A549 (cell line): Measurements from ENCODE around the gene ERFL. TPM values are rescaled to one million over a fixed set of nuclear protein-coding genes. Genes with fewer than 3 reads are reported as not detected.

Experiments
- ATAC-seq, 2 experiments: fragments of 200-7000 bp in 1 of 2; fragments of >200 bp in 1 of 2; cut with Nextera tagmentation in 1 of 2; cut with Tn5 transposase in 1 of 2; 3 replicates each; pipeline versions ENCODE4 v1.8.0 to v1.9.1; 2018 to 2020; ENCODE audit warnings: mild to moderate bottlenecking in 1 of 2, moderate library complexity in 1 of 2
- CTCF ChIA-PET: fragments of 300-600 bp; sonication (Branson Sonifier 250); formaldehyde crosslinking; extraction: SDS; loops from one replicate; lab custom pipeline; 2021; ENCODE audit warnings: antibody characterized with exemption, inconsistent platforms; lab: Yijun Ruan, JAX
- POLR2A ChIA-PET: fragments of 350-600 bp; formaldehyde crosslinking; extraction: SDS; loops from one replicate; lab custom pipeline; 2021; ENCODE audit warnings: antibody characterized with exemption, inconsistent platforms; lab: Yijun Ruan, JAX
- DNase-seq, 2 experiments: peaks; one replicate each; pipeline versions ENCODE4 v3.0.0 to v3.0.0-alpha.2; 2011 to 2016; ENCODE audit warnings: low read depth in 1 of 2, low spot score in 1 of 2
- FAIRE-seq: peaks from 2 replicates; lab custom pipeline; 2011; peaks lifted over from hg19 to GRCh38; lab: Jason Lieb, UNC
- H3K27ac ChIP-seq, 2 experiments: fragments of >200 bp; sonication (Bioruptor Twin); formaldehyde crosslinking; 3 replicates each; pipeline ENCODE4 v1.5.1; 2016 to 2017
- H3K4me1 ChIP-seq: fragments of >200 bp; sonication (Bioruptor Twin); formaldehyde crosslinking; 3 replicates; pipeline ENCODE4 v1.6.1; 2016
- H3K4me2 ChIP-seq: fragments of >200 bp; sonication (Bioruptor Twin); formaldehyde crosslinking; 3 replicates; pipeline ENCODE4 v1.6.1; 2016
- H3K4me3 ChIP-seq: fragments of >200 bp; sonication (Bioruptor Twin); formaldehyde crosslinking; 3 replicates; pipeline ENCODE4 v1.5.1; 2016
- H3K9me3 ChIP-seq: fragments of >200 bp; sonication (Bioruptor Twin); formaldehyde crosslinking; 3 replicates; pipeline ENCODE4 v1.6.1; 2016
- BHLHE40 ChIP-seq: IDR thresholded peaks from 2 replicates; pipeline ENCODE4 v1.6.1; 2012; ENCODE audit warnings: low read depth, low read length, inconsistent platforms
- CBX2 ChIP-seq: fragments of 200-600 bp; sonication (generic); IDR thresholded peaks from 2 replicates; pipeline ENCODE4 v1.6.1; 2016; ENCODE audit warnings: low read depth, mild to moderate bottlenecking, borderline replicate concordance
- EHMT2 ChIP-seq: fragments of 200-600 bp; sonication (generic); IDR thresholded peaks from 2 replicates; pipeline ENCODE4 v1.6.1; 2016; ENCODE audit warnings: antibody characterized with exemption, low read depth, mild to moderate bottlenecking, moderate library complexity
- GATA3 ChIP-seq: IDR thresholded peaks from 2 replicates; pipeline ENCODE4 v1.6.1; 2012; ENCODE audit warnings: borderline replicate concordance
- HDAC2 ChIP-seq: fragments of 200-600 bp; sonication (generic); IDR thresholded peaks from 2 replicates; pipeline ENCODE4 v1.6.1; 2016
- HES2 ChIP-seq: fragments of >200 bp; sonication (Bioruptor Twin); formaldehyde crosslinking; IDR thresholded peaks from 2 replicates; pipeline ENCODE4 v1.6.1; 2016
- HEYL ChIP-seq: fragments of 250-450 bp; sonication (Bioruptor Pico); IDR thresholded peaks from 2 replicates; pipeline ENCODE4 v1.8.0; 2021; ENCODE audit warnings: mild to moderate bottlenecking, moderate library complexity
- HMGXB4 ChIP-seq: fragments of 250-450 bp; sonication (Bioruptor Pico); IDR thresholded peaks from 2 replicates; pipeline ENCODE4 v1.5.0; 2021; ENCODE audit warnings: mild to moderate bottlenecking, moderate library complexity, borderline replicate concordance
- HOXB13 ChIP-seq: fragments of 250-450 bp; sonication (Bioruptor Pico); IDR thresholded peaks from 2 replicates; pipeline ENCODE4 v1.5.0; 2020; ENCODE audit warnings: low read depth, mild to moderate bottlenecking, moderate library complexity
- JUNB ChIP-seq: fragments of >200 bp; sonication (Bioruptor Twin); formaldehyde crosslinking; IDR thresholded peaks from 2 replicates; pipeline ENCODE4 v1.6.1; 2016
- MAZ ChIP-seq: fragments of 150-350 bp; IDR thresholded peaks from 2 replicates; pipeline ENCODE4 v1.6.1; 2014; ENCODE audit warnings: antibody characterized with exemption, low read depth, low read length, borderline replicate concordance
- NPAS2 ChIP-seq: fragments of 250-450 bp; sonication (Bioruptor Pico); IDR thresholded peaks from 2 replicates; pipeline ENCODE4 v1.8.0; 2022; ENCODE audit warnings: mild to moderate bottlenecking, moderate library complexity, borderline replicate concordance
- SREBF2 ChIP-seq: fragments of 450-650 bp; IDR thresholded peaks from 2 replicates; pipeline ENCODE4 v1.6.1; 2014; ENCODE audit warnings: mild to moderate bottlenecking, moderate library complexity
- WGBS: methylation state at CpG from one replicate; pipeline ENCODE4 v1.1.6; 2017; ENCODE audit errors: missing lambda C conversion rate; 5-methylcytosine and 5-hydroxymethylcytosine counted together
- polyA plus RNA-seq, 4 experiments: library from polyadenylated mRNA; depleted of rRNA in 3 of 4; stranded (reverse); fragments of >200 nt; fragmentation: RNase III in 1 of 4; extraction: RNeasy Plus Mini Kit Qiagen cat#74134 plus additional on column Dnase treatment in 1 of 4; gene quantifications; 2 replicates in 3 of 4; 3 replicates in 1 of 4; pipeline ENCODE4 v1.2.3, GENCODE V29; 2011 to 2017
- TF ChIP-seq, protein P1 (sequence below): fragments of >200 bp; sonication (Bioruptor Twin); formaldehyde crosslinking; IDR thresholded peaks from 3 replicates; pipeline ENCODE4 v1.6.1; 2016
- TF ChIP-seq, protein P2 (sequence below): fragments of 150-350 bp; IDR thresholded peaks from 2 replicates; pipeline ENCODE4 v1.6.1; 2014; ENCODE audit warnings: low read depth, mild to moderate bottlenecking, low read length

The ERFL gene
- polyA plus RNA-seq, 2 of the 4 experiments (the other 2 are of a cell fraction), result 0.15 to 0.19 TPM

GRCh38 chr19:41934849-41935374 is 6.7 kb upstream of the ERFL start (continued):
- TF ChIP-seq JUNB, result no peak

- peak; percentile 13 for FAIRE-seq
Measured at GRCh38 chr19:41933693-41934426, 5.6 kb upstream of the ERFL start.

DNA sequence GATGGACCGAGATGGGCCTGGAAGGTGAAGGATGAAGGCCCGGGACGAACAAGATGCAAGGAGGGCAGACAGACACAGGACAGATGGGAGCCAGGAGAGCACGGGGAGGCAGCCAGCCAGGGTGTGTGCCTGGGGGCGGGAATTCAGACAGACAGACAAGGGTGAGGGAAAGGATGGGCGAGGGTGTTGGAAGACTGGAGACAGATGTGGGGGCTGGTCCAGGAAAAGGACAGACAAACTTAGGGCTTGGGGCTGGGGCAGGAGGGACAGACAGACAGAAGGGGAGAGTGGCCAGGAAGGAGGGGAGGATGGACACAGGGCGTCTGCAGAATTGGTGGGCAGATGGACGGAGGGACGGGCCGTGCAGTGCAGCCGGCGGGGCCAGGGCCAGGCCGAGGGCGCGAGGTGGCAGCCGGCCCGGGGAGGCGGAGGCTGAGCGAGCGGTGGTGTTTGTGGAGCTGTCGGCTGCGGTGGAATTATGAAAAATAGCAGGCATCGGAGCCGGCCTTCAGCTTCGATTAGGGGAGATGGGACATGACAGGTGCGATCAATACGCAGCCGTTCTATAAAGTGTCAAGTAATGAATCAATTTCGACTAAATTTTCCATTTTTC is 4.6 kb upstream of the ERFL start:
- POLR2A ChIA-PET, result no interaction called here
- no peak overlapping the region for H3K27ac ChIP-seq
- ATAC-seq, result no peak
- CTCF ChIA-PET, result interaction anchor here (0.9 to 9.9 kb wide), 5 partner anchors 15 to 59 kb away, joined by 3 to 163 read pairs (median 31); partner anchors contain the start of genes CD79A and RABAC1
- peaks cover 10% of the 10 kb centered on the region; the same call in 1 of the 3 replicates for H3K4me1 ChIP-seq
- no peaks in the 10 kb centered on the region for H3K9me3 ChIP-seq
- DNase-seq, result no peak
- H3K4me2 ChIP-seq, result no peak overlapping the region
- FAIRE-seq, result no peak
- no peak overlapping the region for H3K4me3 ChIP-seq
- TF ChIP-seq GATA3 (no peak), BHLHE40 (no peak), HDAC2 (no peak), HES2 (no peak), HOXB13 (CRISPR knock-in tag) (no peak), EHMT2 (no peak), CBX2 (no peak), MAZ (no peak), SREBF2 (no peak)
- TF ChIP-seq, protein P1, sequence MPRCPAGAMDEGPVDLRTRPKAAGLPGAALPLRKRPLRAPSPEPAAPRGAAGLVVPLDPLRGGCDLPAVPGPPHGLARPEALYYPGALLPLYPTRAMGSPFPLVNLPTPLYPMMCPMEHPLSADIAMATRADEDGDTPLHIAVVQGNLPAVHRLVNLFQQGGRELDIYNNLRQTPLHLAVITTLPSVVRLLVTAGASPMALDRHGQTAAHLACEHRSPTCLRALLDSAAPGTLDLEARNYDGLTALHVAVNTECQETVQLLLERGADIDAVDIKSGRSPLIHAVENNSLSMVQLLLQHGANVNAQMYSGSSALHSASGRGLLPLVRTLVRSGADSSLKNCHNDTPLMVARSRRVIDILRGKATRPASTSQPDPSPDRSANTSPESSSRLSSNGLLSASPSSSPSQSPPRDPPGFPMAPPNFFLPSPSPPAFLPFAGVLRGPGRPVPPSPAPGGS, result no peak
- WGBS, result 70% methylated on average over 29 of the region's 29 CpGs

More at GRCh38 chr19:41933693-41934426, 5.6 kb upstream of the ERFL start:
- TF ChIP-seq SREBF2 (no peak), HMGXB4 (no peak), NPAS2 (CRISPR knock-in tag) (no peak), HEYL (no peak), GATA3 (no peak)
- TF ChIP-seq, protein P2, sequence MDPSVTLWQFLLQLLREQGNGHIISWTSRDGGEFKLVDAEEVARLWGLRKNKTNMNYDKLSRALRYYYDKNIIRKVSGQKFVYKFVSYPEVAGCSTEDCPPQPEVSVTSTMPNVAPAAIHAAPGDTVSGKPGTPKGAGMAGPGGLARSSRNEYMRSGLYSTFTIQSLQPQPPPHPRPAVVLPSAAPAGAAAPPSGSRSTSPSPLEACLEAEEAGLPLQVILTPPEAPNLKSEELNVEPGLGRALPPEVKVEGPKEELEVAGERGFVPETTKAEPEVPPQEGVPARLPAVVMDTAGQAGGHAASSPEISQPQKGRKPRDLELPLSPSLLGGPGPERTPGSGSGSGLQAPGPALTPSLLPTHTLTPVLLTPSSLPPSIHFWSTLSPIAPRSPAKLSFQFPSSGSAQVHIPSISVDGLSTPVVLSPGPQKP, result no peak
- no peaks in the 10 kb centered on the region for H3K9me3 ChIP-seq
- DNase-seq, result peak in 1 of 2 experiments; percentile 57
- WGBS, result 50% methylated on average over 7 of the region's 7 CpGs
- CTCF ChIA-PET, result interaction anchor here (0.6 to 9.9 kb wide), 24 partner anchors 9 to 397 kb away, joined by 3 to 163 read pairs (median 4); partner anchors contain the start of gene ARHGEF1
- no peak overlapping the region for H3K4me2 ChIP-seq
- no peak overlapping the region for H3K27ac ChIP-seq
- peaks cover 5% of the 10 kb centered on the region; the same call in 1 of the 3 replicates for H3K4me1 ChIP-seq
- POLR2A ChIA-PET, result interaction anchor here (1.2 to 1.9 kb wide), 2 partner anchors 61 to 62 kb away, joined by 3 to 6 read pairs; no protein-coding TSS in a partner anchor
- H3K4me3 ChIP-seq, result no peak overlapping the region
- no peak for ATAC-seq
